ENCODE measurements around the gene TMEM270.
A peak's percentile ranks its signal among the peaks of the same experiment; 100 is the strongest.
"Not testable (repeated sequence)": the region's sequence is repeated elsewhere in the genome, so short reads cannot be mapped to it uniquely, and the experiment has no call there.

TMEM270 gene

DNA sequence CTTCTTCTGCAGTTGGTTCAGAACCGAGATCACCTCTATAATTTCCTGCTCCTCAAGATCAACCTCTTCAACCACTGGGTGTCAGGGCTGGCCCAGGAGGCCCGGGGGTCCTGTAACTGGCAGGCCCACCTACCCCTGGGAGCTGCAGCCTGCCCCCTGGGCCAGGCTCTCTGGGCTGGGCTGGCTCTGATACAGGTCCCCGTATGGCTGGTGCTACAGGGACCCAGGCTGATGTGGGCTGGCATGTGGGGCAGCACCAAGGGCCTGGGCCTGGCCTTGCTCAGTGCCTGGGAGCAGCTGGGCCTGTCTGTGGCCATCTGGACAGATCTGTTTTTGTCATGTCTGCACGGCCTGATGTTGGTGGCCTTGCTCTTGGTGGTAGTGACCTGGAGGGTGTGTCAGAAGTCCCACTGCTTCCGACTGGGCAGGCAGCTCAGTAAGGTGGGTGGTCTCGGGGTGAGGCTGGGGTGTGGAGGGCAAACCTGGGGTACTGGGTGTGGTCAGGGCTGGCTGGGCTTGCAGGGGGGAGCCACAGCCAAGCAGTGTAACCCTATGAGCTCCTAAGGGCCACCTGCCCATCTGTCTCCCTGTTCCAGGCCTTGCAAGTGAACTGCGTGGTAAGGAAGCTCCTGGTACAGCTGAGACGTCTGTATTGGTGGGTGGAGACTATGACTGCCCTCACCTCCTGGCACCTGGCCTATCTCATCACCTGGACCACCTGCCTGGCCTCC, 4.2 kb downstream of the TMEM270 start:
- no peak for DNase-seq

DNA sequence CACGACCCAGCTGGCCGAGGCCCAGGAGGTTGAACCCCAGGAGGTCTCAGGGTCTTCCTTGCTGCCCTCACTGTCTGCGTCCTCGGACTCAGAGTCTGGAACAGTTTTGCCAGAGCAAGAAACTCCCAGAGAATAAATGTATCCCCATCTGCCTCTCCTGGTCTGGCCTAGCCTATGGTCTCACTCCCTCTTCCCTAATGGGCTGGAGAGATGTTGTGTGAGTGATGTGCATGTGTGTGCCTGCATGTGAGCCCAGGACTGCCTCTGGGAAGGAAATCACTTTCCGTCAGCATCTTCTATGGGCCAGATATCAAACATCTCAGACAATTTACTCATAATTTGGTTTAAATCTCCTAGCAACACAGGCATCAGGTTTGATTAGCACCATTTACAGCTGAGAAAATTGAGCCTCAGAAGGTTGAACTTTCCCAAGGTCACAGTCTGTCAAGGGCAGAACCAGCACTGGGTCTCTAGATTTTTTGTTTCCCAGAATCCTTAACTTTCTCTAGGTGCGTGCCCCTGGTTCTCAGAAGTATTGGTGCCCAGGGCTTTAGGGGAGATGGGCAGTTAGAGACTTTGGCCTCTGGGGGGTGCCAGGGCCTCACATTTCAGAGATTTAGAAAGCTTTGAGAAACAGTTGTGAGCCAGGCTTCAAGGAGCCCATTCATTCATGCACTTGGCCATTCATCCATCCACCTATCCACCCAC, 4.9 kb downstream of the TMEM270 start:
- DNase-seq: peak; percentile 26

DNA sequence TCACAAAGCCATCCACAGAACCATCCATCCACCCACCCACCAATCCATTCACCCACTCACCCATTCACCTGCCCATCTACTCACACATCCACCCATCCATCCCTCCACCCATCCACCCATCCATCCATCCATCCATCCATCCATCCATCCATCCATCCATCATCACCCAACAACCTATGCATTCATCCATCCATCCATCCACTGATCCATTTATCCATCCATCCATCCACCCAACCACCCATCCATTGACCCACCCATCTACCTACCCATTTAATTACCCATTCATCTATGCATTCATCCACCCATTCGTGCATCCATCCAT, 5.4 kb downstream of the TMEM270 start:
- no peak for DNase-seq

DNA sequence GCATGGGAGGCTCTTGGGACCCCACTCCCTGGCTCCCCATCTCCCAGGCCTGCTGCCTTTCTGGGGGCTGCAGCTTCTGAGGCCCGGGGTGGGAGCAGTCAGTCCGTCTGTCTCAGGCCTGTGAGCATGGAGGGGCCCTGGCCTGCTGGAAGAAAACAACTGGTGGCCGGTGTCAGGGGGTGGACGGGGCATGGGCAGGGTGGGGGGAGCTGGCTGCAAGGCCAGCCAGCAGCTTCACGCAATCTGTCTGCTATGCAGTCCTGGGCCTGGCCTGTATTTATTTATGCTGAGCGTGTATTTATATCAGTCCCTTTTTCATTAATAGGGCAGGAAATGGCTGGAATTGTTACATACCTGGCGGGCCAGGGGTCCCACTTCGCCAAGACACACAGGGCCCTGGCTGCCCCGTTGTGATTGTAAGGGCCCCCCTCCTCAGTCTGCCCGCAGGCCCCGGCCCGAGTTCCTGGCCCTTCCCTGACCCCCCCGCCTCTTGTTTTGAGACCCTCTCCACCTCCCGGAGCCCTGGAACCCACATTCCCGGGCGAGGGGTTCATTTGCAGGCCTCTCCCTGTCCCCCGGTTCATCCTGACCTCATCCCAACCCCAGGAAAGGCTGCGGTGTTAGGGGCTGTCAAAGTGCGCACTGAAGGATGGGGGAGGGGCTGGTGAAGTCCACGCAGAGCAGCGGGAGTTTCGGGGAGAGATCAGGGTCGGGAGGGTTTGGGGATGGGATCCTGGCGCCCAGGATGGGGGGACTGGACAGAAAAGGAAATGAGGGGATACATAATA, 8.2 kb downstream of the TMEM270 start:
- no peak for DNase-seq

DNA sequence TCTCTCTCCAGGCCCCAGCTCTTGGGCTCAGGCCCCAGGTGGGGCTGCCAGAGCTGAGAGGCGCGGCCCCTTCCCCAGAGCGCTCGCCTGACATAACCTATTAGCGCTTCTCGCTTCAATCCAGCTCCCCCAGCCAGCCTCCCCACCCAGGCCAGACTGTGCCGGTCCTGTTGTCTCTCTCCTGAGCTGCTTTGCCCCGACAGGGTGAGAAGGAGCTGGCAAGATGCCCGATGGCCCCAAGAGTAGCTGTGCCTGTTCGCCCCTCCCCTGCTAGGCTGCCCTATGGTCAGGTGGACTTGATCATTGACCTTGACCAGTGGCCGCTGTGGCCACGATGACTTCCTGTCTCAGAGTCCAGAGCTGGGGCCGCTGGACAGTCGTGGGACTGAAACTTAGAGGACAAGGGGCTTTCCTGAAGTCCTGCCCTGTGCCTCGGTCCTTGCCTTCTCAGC, 9.1 kb downstream of the TMEM270 start:
- no peak for DNase-seq

DNA sequence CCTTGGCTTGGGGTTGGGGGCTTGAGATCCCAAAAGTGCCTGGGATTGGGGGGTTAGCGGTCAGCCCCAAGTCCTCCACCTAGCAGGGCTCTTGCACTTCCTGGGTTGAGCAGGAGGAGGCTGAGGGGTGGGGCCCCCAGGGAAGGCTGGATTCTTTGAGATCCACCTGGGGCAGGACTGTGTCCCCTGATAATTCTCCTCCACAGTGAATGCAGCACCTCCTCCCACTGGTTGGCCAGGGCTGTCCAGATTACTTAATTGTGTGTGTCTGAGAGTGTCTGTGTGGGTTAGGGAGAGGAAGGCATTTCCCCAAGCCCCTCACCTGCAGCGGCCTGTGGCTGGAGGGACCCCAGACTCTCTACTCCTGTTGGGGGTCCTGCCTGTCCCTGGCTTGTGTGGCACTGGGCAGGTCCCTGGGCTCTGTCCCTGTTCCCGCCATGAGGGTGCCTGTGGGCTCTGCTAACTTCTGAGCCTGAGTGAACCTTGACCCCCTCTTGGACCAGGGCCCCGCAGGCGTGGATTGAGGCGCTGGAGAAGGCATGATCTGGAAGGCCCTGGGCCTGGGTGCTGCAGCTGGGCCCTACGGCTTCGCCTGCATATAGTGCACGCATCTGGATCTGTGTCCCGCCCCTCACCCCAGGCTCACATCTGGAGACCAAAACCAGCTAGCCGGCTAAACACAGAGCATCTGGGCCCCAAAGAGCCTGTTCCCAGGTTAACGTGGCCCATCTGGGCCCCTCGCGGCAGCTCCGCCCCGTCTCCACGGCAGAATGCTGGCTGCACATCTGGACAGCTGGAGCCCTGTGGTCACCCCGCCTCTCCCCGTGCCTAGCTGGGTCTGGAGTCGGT, 10.4 kb downstream of the TMEM270 start:
- DNase-seq: no peak

DNA sequence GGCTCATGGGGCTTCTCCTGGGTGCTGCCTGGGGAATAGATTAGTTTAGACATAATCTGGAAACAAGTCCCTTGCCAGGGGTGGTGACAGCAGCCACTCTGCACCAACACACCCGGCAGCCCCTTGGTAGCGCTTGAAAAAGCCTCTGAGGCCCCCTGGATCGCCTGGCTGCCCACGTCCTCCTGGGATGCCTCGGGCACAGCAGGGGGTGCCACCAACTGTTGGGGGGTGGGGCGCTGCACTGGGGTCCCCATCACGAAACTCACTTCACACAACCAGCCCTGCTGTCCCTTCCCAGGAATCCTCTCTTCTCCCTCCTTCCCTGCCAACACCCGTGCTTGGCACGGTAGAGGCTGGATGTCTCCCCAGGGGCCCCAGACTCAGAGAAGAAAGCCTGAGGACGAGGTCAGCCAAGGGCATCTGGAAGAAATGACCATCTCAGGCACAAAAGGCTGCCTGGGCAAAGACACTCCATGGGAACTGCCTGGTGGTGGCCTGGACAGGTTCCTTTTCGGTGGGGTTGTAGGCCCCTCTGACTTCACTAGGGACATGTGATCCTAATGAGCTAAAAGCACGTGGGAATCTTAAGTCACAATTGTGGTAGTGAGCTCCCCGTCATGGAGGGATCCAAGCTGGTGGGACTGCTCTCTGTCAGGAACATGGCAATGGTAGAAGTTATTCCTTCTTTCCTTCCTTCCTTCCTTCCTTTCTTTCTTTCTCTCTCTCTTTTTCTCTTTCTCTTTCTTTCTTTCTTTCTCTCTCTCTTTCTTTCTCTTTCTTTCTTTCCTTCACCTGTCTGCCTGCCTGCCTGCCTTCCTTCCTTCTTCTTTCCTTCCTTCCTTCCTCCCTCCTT, 11.3 kb downstream of the TMEM270 start:
- no peak for DNase-seq

DNA sequence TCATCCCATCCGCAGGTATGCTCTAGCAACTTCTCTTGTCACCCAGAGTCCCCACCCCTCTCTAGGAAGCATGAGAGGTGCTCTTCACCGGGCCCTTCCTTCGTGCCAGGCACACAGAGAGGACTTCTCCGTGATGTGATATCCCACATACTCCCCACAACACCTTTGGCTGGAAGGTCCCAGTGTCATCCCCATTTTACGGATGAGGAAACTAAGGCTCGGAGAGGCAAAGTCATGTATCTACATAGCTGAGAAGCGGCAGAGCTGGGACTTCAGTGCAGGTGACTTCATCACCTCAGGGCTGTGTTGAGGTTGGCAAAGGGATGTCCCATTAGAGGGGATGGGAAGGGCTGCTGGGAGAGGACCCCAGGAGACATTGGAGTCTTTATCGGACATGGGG, 15.4 kb downstream of the TMEM270 start:
- DNase-seq: no peak

DNA sequence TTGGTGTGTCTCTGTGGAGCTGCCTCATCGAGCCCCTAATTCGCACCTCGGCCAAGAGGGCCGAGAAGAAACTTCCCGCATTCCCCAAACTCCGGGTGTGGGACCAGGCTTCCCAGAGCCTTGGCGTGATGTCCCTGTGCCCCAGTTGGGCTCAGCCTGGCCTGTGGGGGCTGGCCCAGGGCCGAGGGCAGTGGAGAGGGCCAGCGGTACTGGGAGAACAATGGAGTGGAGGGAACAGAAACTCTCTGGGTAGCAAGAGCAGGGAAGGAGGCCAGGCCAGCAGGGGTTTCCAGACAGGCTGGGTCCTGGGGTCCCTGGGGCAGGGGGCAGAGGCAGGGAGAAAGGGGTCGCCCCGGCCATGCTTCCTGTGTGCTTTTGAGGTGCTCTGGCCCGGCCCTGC, 16.0 kb downstream of the TMEM270 start:
- DNase-seq: no peak

DNA sequence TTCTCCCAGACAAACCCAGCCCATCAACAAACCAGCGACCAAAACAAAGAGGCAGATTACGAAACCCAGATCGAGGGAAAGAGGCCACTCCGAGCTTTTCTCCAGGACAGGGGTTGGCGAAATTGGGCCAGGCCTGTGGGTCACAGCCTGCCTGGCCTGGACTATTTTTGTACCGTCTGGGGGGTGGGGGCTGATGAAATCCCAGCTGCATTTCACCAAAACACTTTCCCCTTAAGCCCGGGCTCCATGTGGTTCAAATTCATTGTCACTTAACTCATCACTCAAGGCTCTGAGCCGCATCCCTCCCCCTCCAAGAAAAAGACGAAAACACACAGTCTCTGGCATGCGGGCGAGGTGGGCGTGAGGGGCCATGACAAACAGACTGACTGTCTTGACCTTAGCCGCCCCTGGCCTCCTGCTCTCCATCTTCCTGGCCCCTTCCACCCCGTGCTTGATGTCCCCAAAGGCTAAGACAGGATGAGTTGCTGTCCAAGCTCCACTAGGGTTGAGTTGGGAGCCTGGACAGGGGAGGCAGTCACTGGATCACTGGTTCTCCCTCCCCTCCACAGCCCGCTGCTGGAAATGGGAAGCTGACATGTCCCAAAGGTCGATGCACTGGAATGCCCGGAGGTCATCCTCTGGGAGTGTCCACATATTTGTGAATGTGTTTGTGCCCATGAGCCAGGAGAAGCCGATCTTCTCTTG, 19.2 kb downstream of the TMEM270 start:
- no peak for DNase-seq

DNA sequence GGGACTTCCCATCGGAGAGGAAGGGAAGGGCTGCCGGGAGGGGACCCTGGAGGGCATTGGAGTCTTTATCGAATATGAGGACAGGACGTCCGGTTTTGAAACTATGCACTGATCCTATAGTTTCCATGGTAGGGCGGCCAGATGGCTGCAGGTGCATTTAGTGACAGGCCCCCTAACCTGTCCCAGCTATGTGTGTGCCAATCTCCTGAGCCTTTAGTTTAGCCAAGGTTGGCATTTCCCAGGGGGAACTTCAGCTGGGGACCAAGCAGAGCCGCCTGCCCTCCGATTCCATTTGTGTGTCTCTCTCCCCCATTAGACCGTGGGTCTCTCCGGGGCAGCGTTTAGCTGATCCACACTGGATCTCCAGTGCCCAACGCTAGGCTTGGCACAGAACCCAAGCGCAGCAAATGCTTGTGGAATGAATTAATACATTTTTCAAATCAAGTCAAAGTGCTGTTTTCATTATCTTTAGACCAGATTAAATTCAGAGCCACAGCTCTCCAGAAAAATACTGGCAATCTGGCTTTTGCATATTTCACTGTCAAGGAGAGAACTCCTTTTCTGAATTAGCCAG, 19.9 kb downstream of the TMEM270 start:
- DNase-seq: no peak

DNA sequence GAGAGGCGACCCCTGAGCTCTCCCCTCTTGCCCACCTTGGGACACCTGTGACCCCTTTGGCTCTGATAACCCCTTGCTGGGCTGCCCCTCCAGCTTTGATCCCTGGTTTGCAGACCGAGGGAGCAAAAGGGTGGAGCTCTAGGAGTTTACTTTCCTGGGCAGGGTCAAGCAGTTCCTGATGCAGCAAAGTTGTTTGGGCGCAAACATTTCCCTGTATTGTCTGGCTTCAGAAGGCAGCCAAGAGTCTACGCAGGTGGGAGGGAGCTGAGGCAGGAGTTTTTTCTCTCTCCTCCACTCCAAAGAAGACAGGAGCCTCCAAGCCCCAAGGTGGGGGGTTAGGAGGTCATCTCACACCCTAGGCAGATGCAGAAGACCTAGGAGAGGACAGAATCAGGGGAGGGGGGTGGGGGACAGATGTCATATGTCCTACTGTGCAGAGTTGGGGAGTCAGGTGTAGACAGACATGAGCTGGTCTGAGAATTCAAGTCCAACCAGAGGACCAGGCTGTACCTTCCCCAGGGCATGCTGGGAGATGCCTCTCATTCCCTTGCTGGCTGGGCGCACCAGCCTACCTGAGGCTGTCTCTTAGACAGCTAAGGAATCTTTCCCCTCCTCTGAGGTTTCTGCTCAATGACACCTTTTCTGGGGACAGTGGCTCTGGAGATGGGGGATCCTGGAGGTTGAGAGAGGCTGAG, 20.5 kb downstream of the TMEM270 start:
- no peak for DNase-seq

DNA sequence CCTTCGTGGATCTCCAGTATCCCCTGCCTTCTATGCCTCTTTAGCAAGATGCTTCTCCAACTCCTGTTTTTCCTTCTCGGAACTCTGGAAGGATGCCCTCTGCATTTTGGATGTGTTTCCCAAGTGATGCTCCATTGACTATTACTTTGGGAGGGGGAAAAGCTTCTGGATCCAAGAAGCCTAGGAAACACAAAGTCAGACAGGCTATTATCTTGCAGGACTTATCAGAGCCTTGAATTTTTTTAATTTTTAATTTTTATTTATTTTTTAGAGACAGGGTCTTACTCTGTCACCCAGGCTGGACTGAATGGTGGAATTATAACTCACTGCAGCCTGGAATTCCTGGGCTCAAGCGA, 21.1 kb downstream of the TMEM270 start:
- DNase-seq: no peak

DNA sequence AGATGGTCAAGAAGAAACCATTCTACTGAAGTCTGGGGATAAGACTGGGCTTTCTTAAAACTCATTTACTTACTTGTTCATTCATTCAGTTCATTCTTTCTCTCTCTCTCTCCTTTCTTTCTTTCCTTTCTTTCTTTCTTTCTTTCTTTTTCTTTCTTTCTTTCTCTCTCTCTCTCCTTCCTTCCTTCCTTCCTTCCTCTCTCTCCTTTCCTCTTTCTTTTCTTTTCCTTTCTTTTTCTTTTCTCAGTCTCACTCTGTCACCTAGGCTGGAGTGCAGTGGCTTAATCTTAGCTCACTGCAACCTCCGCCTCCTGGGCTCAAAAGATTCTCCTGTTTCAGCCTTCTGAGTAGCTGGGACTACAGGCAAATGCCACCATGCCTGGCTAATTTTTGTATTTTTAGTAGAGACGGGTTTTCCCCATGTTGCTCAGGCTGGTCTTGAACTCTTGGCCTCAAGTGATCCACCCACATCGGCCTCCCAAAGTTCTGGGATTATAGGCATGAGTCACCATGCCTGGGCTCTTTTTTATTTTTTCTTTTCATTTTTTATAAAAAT, 24.0 kb downstream of the TMEM270 start:
- not testable (repeated sequence) for DNase-seq

DNA sequence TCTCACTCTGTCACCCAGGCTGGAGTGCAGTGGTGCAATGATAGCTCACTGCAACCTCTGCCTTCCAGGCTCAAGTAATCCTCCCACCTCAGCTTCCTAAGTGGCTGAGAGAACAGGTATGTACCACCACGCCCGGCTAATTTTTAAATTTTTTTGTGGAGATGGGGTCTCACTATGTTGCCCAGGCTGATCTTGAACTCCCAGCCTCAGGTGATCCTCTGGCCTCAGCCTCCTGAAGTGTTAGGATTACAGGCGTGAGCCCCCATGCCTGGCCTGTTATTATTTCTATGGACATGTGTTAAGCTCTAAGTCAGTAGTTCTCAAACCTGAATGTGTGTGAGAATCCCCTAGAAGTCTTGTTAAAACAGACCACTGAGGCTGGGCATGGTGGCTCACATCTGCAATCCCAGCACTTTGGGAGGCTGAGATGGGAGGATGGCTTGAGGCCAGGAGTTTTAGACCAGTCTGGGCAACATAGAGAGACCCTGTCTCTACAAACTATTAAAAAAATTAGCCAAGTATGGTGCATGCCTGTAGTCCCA, 24.5 kb downstream of the TMEM270 start:
- DNase-seq: no peak

DNA sequence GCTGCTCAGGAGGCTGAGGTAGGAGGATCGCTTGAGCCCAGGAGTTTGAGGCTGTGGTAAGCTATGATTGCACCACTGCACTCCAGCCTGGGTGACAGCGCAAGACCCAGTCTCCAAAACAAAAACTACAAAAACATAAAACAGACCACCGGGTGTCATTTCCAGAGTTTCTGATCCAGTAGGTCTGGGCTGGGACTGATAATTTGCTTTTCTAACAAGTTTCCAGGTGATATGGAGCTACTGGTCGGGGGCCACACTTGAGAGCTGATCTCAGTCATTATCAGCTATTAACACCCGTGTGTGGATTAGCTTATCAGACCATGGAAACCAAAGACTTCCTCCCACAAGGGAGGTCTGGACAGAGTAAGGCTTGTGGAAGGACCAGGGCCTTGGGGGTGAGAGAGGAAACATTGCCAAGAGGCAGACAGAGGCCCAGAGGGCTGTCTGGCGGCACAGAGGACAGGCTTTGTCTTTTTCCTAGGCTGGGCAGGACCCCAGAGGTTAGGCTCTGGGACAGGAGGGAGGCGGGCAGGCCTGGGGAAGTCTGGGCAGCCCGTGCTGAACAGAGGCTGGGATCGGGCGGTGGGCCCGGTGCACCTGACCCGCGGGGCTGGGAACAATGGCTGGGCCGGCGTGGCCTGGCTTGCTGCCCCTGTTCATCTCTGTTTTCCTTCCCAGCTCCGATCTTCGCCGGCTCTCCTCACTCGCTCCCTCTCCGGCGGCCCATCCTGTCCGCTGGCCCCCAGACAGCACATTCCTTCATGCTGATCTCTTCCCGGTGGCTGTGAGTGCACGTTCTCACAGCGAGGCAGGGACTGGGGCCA, 25.2 kb downstream of the TMEM270 start:
- DNase-seq: no peak

DNA sequence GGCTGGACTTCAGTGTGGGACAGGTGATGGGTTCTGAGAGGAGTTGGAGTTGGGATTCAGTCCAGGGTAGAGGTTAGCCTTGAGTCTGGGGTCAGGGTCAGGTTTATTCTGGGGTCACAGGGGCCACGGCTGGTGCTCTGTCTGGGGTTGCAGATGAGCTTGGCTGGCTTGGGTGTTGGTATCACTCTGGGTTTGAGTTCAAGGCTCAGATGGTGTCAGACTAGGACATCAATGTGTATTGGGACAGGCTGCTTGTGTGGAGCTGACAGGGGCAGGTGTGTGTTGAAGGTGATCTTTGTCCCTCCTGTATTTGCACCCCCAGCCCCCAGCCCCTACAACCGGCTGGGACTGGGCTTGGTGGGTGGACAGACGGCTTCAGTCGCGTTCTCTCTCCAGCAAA, 26.8 kb downstream of the TMEM270 start:
- no peak for DNase-seq

DNA sequence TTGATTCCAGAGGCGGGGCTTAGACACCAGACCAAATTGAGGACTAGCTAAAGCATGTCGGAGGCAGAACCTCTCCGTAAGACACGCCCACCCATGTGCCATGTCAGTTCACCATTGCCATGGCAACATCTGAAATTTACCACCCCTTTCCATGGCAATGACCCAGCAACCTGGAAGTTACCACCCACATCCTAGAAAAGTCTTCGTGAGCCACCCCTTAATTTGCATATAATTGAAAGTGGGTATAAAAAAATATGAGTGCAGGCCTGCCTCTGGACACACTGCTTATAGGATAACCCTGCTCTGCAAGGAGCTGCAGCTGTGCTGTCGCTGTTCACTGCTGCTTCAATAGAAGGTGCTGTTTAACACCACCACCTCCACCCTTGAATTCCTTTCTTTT, 28.0 kb downstream of the TMEM270 start:
- no peak for DNase-seq

Data from amniotic stem cell (primary cell).